ENCODE results near the gene STYX.

Gene STYX, protein sequence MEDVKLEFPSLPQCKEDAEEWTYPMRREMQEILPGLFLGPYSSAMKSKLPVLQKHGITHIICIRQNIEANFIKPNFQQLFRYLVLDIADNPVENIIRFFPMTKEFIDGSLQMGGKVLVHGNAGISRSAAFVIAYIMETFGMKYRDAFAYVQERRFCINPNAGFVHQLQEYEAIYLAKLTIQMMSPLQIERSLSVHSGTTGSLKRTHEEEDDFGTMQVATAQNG

DNA sequence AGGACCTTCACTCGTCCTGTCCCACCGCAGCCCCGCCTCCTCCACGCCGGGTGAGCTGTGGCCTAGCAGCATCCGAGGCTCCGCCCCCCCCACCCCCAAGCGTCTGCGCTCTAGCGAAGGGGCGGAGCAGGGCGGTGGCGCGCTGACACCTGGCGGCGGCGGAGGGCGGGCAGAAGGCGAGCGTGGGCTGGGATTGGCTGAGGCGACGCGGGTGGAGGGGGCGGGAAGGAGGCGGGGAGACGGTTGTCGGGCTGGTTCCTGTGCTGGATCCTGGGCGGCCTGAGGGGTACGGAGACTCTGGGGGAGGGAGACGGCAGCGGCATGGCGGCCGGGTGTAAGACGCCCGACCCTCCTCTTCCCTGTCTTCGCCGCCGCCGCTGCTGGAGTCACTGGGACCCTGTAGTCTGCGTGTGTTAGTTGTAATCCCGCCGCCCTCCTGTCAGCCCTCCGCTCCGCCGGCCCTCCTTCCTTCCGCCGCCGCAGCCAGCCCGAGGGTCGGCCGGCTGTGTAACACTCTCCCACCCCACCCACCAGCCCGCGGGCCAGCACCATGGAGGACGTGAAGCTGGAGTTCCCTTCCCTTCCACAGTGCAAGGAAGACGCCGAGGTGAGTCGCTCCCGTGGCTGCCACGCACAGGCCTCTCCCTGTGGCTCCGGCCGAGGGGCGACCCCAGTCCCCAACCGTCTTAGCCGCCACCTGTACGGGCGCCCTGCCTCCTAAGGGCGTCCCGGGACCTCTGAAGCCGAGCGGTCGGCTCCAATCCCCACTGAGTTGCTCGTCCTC is at the start of gene STYX:
Gene STYX, plus strand, starts transcription at position 242 of the 784 bp plus-strand sequence. Its CDS starts 309 bp downstream, at position 551.
- Mint-ChIP-seq H3K27me3 (no peaks in the 10 kb centered on the region), H3K27ac (peak within 1 kb of the TSS; percentile 76 to 98), H3K9me3 (no peaks in the 10 kb centered on the region), H3K4me3 (peak within 1 kb of the TSS; percentile 89 to 95), H3K4me1 (peaks cover 33% of the 10 kb centered on the region)
- ATAC-seq (peak; percentile 96), DNase-seq (peak; percentile 97 to 98)

DNA sequence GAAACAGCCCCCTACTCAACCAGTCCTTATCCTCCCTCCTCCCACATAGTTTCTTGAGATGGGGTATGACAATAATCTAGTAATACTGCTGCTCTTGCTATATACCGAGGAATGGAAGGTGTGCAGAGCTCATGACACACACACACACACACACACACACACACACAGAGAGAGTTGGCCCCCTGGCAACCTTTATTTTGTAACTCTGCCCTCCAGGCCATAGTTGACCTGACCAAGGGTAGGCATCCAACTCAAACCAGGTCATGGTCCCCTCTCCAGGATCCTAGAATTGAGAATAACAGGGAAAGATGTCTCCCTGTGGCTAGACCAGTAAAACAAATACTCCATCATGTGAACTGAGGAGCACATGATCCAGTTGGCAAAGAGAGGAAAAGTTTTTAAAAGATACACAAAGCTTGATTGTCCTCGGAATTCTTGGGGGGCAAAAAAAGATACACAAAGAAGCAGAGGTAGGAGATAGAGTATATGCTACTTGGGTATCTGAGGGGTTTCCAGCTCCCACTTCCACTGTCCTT is 45.9 kb upstream of the STYX start:
- H3K4me1 Mint-ChIP-seq = peaks cover 44% of the 10 kb centered on the region
- H3K4me3 Mint-ChIP-seq = no peak overlapping the region
- H3K27me3 Mint-ChIP-seq = no peaks in the 10 kb centered on the region
- no peak overlapping the region for H3K27ac Mint-ChIP-seq
- DNase-seq = no peak
- no peaks in the 10 kb centered on the region for H3K9me3 Mint-ChIP-seq
- ATAC-seq = no peak

DNA sequence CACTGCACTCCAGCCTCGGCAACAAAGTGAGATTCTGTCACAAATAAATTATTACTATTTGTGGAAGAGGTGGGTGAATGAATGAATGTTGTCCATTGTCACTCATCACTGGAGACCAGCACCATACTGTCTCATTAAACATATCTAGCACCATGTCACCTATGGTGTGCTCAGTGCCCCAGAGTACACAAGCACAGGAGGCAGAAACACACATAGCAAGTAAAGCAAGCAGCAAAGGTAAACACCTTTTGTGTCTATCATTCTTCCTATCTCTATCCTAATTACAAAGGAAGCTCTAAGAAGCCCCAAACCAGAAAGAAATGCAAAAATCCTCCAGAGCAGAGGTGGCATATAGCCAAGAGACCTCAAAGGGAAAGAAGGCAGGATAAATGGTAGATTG is 43.8 kb upstream of the STYX start:
- H3K9me3 Mint-ChIP-seq = no peaks in the 10 kb centered on the region
- no peak for DNase-seq
- H3K27me3 Mint-ChIP-seq = no peaks in the 10 kb centered on the region
- peaks cover 66% of the 10 kb centered on the region for H3K4me1 Mint-ChIP-seq
- H3K27ac Mint-ChIP-seq = peak overlapping the region in 1 of 2 donors; percentile 63
- ATAC-seq = no peak
- H3K4me3 Mint-ChIP-seq = no peak overlapping the region

DNA sequence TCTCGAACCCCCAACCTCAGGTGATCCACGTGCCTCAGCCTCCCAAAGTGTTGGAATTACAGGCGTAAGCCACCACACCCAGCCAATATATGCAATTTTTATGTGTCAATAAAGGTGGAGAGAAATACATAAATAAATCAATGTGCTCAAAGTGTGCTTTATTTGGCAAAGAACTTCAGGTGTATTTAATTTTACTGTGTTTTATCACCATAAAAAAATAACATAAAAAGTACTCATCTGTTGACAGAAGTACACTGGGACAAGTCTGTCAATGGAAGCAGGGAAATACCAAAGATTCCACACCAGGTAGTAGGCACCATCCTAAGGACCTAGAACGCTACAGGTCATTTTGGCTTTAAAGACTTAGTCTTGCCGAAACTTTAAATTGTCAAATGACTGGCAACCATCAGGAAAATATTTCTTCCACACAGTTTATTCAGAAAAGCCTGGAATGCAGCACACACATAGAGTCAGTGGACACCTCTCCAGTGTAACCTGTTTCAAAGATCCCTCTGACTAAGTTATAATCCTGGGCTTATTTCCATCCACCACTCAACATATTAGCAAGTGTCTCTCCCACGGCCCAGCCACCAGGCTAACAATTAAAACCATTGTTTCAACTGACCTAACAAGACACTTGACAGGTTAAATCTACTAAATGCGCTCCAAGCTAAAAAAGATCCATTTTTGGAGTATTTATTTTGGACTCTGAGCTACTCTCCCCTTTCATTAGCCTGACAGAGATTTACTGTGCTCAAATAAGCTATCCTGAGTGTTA is 38.8 kb upstream of the STYX start:
- no peaks in the 10 kb centered on the region for H3K27me3 Mint-ChIP-seq
- H3K4me1 Mint-ChIP-seq = peaks cover 81% of the 10 kb centered on the region
- ATAC-seq (no peak), DNase-seq (no peak)
- no peak overlapping the region for H3K4me3 Mint-ChIP-seq
- H3K27ac Mint-ChIP-seq = no peak overlapping the region
- no peaks in the 10 kb centered on the region for H3K9me3 Mint-ChIP-seq

DNA sequence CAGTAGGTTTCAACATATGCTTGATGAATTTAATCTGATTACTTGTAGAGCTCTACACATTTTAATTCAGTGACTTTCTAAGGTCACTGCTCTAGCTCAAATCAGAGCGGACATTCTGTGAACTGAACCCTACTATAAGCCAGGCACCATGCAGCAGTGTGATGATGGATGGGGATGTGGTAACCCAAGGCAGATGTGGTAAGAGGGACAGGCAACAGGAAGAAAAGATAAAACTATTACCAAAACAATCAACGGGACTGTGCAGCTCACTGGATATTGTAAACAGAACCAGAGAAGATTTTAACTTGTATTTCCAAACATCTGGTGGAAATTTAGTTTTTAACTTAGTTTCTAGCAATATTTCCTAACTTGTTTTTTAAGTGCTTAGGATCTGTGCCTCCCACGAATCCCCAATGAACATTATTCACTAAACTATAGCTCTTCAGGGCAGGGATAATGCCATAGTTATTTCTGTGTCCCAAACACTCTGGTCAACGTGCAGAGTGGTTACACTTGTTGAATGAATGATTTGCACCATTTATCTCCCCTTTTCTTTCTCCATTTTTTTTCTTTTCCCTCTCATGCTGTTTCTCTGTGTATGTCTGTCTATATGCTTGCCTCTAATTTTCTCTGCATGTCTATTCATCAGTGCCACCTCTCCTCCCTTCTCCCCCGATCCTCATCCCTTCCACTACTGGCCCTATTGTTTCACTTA is 37.6 kb upstream of the STYX start:
- Mint-ChIP-seq H3K9me3 (no peaks in the 10 kb centered on the region), H3K4me1 (peaks cover 69% of the 10 kb centered on the region)

DNA sequence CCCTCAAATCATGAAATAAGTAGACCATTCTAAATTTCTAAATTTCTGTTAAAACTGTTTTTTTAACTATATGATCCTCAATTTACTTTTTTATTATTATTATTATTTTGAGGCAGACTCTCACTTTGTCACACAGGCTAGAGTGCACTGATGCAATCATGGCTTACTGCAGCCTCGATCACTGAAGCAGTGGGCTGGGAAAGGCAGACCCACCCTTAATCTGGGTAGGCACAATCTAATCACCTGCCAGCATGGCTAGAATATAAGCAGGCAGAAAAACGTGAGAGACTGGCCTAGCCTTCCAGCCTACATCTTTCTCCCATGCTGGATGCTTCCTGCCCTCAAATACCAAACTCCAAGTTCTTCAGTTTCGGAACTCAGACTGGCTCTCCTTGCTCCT is 36.9 kb upstream of the STYX start:
- no peak overlapping the region for H3K27ac Mint-ChIP-seq
- no peak for ATAC-seq
- H3K9me3 Mint-ChIP-seq = no peaks in the 10 kb centered on the region
- peak overlapping the region; percentile 76 to 80 for H3K4me3 Mint-ChIP-seq
- no peak for DNase-seq
- no peaks in the 10 kb centered on the region for H3K27me3 Mint-ChIP-seq
- H3K4me1 Mint-ChIP-seq = peaks cover 62% of the 10 kb centered on the region

More for the DNA sequence above, 37.6 kb upstream of the STYX start:
- Mint-ChIP-seq H3K27me3 (no peaks in the 10 kb centered on the region), H3K4me3 (peak overlapping the region; percentile 70 to 76), H3K27ac (no peak overlapping the region)
- peak in 1 of 2 donors; percentile 24 for DNase-seq
- ATAC-seq = peak; percentile 43

DNA sequence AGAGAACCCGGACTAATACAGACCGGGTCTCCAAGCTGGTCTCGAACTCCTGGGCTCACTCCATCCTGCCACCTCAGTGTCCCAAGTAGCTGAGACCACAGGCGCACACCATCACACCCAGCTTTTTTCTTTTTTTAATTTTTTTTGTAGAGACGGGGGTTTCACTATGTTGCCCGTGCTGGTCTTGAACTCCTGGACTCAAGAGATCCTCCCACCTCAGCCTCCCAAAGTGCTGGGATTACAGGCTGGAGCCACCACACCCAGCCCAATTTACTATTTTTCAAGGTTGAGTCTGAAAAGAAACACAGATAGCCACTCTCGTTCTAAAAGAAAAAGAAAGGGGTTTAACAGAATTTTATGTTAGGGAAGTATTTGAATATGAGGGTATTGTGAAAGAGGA is 36.4 kb upstream of the STYX start:
- ATAC-seq = no peak
- peak overlapping the region; percentile 69 to 80 for H3K4me3 Mint-ChIP-seq
- H3K27ac Mint-ChIP-seq = peak overlapping the region in 1 of 2 donors; percentile 71

DNA sequence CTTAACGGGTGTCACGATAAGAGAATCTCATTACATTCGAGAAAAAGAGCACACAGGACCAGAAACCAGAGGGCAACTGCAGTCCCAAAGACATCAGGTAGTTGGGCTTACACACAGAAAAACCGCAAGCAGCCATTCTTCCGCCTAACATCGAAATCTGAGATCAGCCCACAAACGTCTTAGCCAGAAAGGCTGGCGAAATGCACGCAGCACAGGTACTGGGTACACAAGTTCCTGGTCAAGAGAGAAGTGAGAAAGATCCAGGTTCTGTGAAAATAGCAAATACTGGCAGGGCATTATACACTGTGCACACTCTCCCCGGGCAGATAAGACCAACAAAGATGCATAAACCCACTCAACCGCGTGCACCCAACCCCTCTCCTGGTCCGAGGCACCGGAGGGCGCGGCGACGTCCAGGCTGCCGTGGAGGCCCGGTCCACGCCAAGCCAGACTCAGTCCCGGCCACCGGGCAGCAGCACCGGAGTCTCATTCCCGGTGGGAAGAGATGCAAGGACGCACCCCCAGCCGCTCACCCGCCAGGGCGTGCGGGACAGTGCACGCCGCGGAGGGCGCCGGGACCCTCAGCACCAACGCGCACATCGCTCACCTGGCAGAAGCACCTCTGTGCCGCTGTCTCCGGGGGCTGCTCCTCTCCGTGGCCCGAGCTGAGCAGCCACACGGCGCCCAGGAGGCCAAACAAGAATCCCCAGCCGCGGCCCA is 35.0 kb upstream of the STYX start:
- peak overlapping the region; percentile 94 to 100 for H3K27ac Mint-ChIP-seq
- peak overlapping the region; percentile 94 to 100 for H3K4me3 Mint-ChIP-seq
- DNase-seq (peak; percentile 58 to 68), ATAC-seq (peak; percentile 70)
- H3K27me3 Mint-ChIP-seq = no peaks in the 10 kb centered on the region
- H3K4me1 Mint-ChIP-seq = peaks cover 46% of the 10 kb centered on the region
- H3K9me3 Mint-ChIP-seq = no peaks in the 10 kb centered on the region

More for the DNA sequence above, 36.4 kb upstream of the STYX start:
- H3K4me1 Mint-ChIP-seq = peaks cover 57% of the 10 kb centered on the region
- DNase-seq = no peak
- H3K27me3 Mint-ChIP-seq = no peaks in the 10 kb centered on the region
- no peaks in the 10 kb centered on the region for H3K9me3 Mint-ChIP-seq

DNA sequence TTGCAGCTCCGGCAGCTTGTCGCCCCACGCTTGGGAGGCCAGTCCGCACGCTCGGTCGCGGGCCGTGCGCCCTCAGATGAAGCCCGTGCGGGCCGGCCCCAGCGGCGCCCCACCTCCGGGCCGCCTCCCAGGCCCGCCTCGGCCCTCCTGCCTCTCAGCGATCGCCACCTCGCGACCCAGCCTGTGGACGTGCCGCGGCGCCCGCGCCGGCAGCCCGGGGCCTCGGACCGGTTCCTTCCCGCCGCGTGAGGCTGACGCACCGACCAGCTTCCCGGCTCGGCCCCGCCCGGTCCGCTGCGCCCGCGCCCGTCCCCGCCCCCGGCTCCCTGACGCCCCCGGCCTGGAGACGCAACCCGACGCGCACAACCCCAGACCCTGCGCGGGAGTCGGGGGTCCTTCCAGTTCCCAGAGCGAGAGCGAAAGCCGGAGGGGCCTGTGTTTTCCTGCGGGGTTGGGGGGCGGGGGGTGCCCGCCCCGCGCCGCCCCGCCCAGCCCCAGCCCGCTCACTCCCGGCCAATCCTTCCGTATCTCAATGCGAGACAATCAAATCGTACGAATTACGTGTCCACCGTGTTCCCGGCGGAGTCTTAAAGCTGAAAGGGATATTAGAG is 34.4 kb upstream of the STYX start, which contains the start of gene ERO1A:
Gene ERO1A, minus strand, starts transcription at position 78 of the 611 bp plus-strand sequence. Its CDS starts 77 bp downstream, at position 1.
- Mint-ChIP-seq H3K27ac (peak within 1 kb of the TSS; percentile 94 to 100), H3K4me3 (peak within 1 kb of the TSS; percentile 94 to 100), H3K4me1 (peaks cover 39% of the 10 kb centered on the region), H3K9me3 (no peaks in the 10 kb centered on the region), H3K27me3 (no peaks in the 10 kb centered on the region)
- ATAC-seq = peak; percentile 79
- peak; percentile 59 to 65 for DNase-seq

DNA sequence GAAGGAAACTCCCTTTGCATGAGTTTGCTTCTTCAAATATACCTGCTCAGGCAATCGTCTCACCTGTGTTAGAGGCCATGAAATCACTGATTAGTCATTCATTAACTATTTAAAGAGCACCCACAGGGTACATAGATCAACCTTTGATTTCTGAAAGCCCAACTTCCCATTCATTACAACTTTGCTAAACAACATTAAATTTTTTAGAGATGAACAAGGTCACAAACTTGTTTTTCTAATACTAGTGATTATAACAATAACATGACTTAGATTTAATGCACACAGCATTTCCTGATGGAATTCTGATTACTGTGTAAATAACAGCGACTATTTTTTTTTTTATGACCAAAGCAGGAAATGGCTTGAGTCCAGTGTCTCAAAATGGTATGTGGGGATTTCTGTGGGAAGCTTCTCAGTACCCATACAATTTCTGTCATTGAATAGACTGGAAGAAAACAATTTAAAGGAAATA is 29.2 kb upstream of the STYX start:
- no peak for DNase-seq
- Mint-ChIP-seq H3K27ac (no peak overlapping the region), H3K4me1 (no peaks in the 10 kb centered on the region), H3K9me3 (no peaks in the 10 kb centered on the region), H3K4me3 (no peak overlapping the region), H3K27me3 (no peaks in the 10 kb centered on the region)
- no peak for ATAC-seq

DNA sequence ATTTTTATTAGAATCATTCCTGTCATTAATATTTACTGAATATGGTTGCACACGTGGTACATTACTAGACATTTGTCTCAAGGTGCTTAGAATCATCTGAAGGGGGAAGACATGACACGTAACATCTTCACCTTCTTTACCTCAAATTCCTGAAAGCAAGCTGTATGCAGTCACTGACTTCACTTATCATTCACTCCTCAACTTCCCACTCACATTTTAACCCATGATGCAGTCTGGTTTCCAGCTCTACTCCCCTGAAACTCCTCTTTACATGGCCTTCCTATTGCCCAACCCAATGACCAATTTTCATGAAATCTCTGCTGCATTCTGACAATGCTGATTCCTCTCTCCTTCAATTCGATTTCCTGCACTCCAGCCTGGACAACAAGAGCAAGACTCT is 28.7 kb upstream of the STYX start:
- no peak overlapping the region for H3K4me3 Mint-ChIP-seq
- H3K27me3 Mint-ChIP-seq = no peaks in the 10 kb centered on the region
- peaks cover 3% of the 10 kb centered on the region for H3K4me1 Mint-ChIP-seq
- ATAC-seq (no peak), DNase-seq (no peak)
- no peak overlapping the region for H3K27ac Mint-ChIP-seq
- H3K9me3 Mint-ChIP-seq = no peaks in the 10 kb centered on the region

DNA sequence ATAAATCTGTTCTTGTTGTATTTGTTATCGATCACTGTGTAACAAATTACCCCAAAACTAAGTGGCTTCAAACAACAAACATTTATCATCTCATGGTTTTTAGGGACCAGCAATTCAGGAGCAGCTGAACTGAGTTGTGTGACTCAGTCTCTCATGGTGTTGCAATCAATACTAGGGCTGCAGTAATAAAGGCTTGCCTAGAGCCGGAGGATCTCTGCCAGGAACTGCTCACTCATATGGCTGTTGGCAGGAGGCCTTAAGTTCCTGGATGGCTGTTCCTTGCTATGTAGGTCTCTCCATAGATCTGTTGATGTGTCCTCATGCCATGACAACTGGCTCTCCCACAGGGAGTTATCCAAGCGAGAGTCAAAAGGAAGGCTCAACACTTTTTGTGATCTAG is 26.7 kb upstream of the STYX start:
- Mint-ChIP-seq H3K4me3 (no peak overlapping the region), H3K27me3 (no peaks in the 10 kb centered on the region), H3K9me3 (no peaks in the 10 kb centered on the region), H3K4me1 (peaks cover 21% of the 10 kb centered on the region), H3K27ac (no peak overlapping the region)
- no peak for DNase-seq
- ATAC-seq = no peak

DNA sequence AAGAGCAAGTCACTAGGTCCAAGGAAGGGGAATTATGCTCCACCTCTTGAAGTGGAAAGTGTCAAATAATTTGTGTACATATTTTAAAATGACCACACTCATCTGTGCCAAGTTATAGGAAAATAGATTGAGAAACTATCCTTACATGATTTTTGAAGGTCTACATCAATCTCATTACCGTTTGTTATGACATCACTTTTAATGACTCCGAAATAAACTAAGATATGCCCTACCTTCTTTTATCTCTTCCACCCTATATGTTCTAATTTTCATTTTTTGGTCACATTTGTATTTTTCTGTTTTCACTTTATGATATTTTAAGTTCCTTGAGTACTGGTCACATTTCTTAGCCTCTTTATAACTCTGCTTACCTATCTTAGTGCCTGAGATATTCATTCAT is 26.3 kb upstream of the STYX start:
- Mint-ChIP-seq H3K4me3 (no peak overlapping the region), H3K4me1 (peaks cover 24% of the 10 kb centered on the region), H3K9me3 (no peaks in the 10 kb centered on the region), H3K27me3 (no peaks in the 10 kb centered on the region), H3K27ac (peak overlapping the region in 1 of 2 donors; percentile 60)
- ATAC-seq (no peak), DNase-seq (no peak)

DNA sequence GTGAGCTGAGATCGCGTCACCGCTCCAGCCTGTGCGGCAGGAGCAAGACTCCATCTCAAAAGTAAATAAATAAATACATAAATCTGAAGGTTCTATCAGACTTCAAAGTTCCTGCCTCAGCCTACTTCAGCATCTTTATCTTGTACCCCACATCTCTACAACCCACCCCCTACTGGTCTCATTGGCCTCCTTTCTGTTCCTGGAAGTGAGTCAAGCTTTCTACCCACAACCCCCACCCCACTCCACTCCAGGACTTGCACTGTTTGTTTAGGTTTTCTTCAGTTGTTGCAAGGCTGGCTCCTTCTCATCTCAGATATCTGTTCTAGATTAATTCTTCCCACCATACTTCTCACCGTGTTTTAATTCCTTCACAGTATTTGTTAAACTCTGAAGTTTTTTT is 23.7 kb upstream of the STYX start:
- peak overlapping the region; percentile 97 to 99 for H3K27ac Mint-ChIP-seq
- no peaks in the 10 kb centered on the region for H3K9me3 Mint-ChIP-seq
- no peaks in the 10 kb centered on the region for H3K27me3 Mint-ChIP-seq
- H3K4me1 Mint-ChIP-seq = peaks cover 39% of the 10 kb centered on the region
- ATAC-seq (peak; percentile 68), DNase-seq (peak in 1 of 2 donors; percentile 44)
- H3K4me3 Mint-ChIP-seq = peak overlapping the region; percentile 96 to 100

Measured in stimulated activated naive CD8-positive, alpha-beta T cell treated with anti-CD3 and anti-CD28 coated beads, Interleukin-15, amount 100 ng/mL, for 72 hours (primary cell).